Stomach (tissue), 9 donors: ENCODE data around the gene TRAFD1. TPM values are rescaled to one million over a fixed set of nuclear protein-coding genes. Genes with fewer than 3 reads are reported as not detected.

Experiments
- DNase-seq, 2 donors: peaks; one replicate each; pipeline versions ENCODE4 v3.0.0 to v3.0.0-alpha.2; 2013 to 2019
- H3K27ac ChIP-seq, 5 donors: fragments of 200-600 bp in 4 of 5; sonication (generic) in 4 of 5; one replicate each; pipeline ENCODE4 v1.5.1; 2013 to 2019; ENCODE audit warnings: mild to moderate bottlenecking in 1 of 5, moderate library complexity in 1 of 5
- H3K27me3 ChIP-seq, 3 donors: fragments of 200-600 bp; sonication (generic); one replicate each; pipeline ENCODE4 v1.5.1; 2017 to 2019; ENCODE audit warnings: mixed run types in 1 of 3
- H3K36me3 ChIP-seq, 4 donors: fragments of 200-600 bp; sonication (generic); 1 replicate in 3 of 4; 2 replicates in 1 of 4; pipeline ENCODE4 v1.5.1; 2016 to 2019
- H3K4me1 ChIP-seq, 4 donors: fragments of 200-600 bp; sonication (generic); one replicate each; pipeline ENCODE4 v1.5.1; 2016 to 2019
- H3K4me3 ChIP-seq, 4 donors: fragments of 200-600 bp; sonication (generic) in 3 of 4; one replicate each; pipeline ENCODE4 v1.5.1; 2016 to 2019; ENCODE audit warnings: mild to moderate bottlenecking in 1 of 4
- H3K9me3 ChIP-seq, 4 donors: fragments of 200-600 bp; sonication (generic); one replicate each; pipeline ENCODE4 v1.5.1; 2016 to 2019
- CTCF ChIP-seq, 7 experiments: fragments of 450-650 bp in 4 of 7; fragments of 200-600 bp in 3 of 7; sonication (generic) in 3 of 7; IDR thresholded peaks; one replicate each; pipeline ENCODE4 v1.5.1; 2016 to 2019; ENCODE audit warnings: antibody characterized with exemption in 7 of 7, control low read depth in 2 of 7, mild to moderate bottlenecking in 1 of 7
- EP300 ChIP-seq: sonication (generic); formaldehyde crosslinking; IDR thresholded peaks from one replicate; pipeline ENCODE4 v1.6.1; 2017; ENCODE audit warnings: antibody characterized with exemption
- POLR2A ChIP-seq, 4 donors: fragments of 450-650 bp; IDR thresholded peaks; one replicate each; pipeline ENCODE4 v1.6.1; 2016; ENCODE audit warnings: antibody characterized with exemption in 4 of 4, control low read depth in 2 of 4, mild to moderate bottlenecking in 1 of 4, moderate library complexity in 1 of 4
- POLR2AphosphoS5 ChIP-seq, 3 donors: sonication (generic); formaldehyde crosslinking; IDR thresholded peaks; one replicate each; pipeline ENCODE4 v1.6.1; 2016; ENCODE audit warnings: antibody characterized with exemption in 3 of 3
- WGBS, 5 donors: extraction: QIAGEN DNeasy Blood & Tissue Kit in 3 of 5; methylation state at CpG; one replicate each; pipeline versions ENCODE4 v1.1.5 to v1.1.7; 2013 to 2018; 5-methylcytosine and 5-hydroxymethylcytosine counted together
- intact Hi-C: fragments of 100-400 bp; cut with DNase I; formaldehyde crosslinking; loops from one replicate; pipeline ENCODE4 v1.15.1; 2023; ENCODE audit warnings: low total_unique reads
- polyA plus RNA-seq, 3 donors: library from polyadenylated mRNA; stranded (reverse); fragments of 200-250 nt; gene quantifications; one replicate each; pipeline ENCODE4 v1.2.3, GENCODE V29; 2013
- total RNA-seq, 5 donors: library from RNA; depleted of rRNA; stranded (reverse); fragments of >200 nt; gene quantifications; one replicate each; pipeline versions ENCODE4 v1.1.0 to v1.2.3, GENCODE V29; 2014 to 2016
- donor health status: healthy with polysubstance abuse.
- donor health status: Bipolar disorder and iron deficiency.
- donor health status: healthy.

The TRAFD1 gene
- total and polyA plus RNA-seq, 8 donors, result 11.3 to 49.0 (median 20.4) TPM

DNA sequence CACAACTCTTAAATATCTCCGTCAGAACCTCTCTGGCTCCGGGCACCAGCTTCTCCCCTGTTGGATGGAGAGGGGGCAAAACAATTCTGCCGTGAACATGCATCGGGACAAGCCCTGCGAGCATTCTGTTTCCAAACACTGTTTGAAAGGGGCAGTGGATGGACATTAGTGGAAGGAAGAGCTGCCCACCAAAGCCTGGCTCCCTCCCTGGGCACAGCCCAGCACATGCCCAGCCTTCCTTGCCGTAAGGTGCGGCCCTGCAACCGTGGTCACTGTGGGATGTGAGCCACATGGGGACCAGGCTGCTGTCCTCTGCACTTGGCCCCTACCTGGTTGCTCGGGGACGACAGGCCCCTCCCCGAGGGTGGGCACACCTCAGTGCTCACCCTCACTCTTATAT is 54.0 kb downstream of the TRAFD1 start:
- no peak for DNase-seq
- intact Hi-C loops, result no loop called here
- 90 to 97% (median 96%) methylated on average over 11 of the region's 11 CpGs for WGBS, 5 donors

GRCh38 chr12:112179916-112180315 is 54.6 kb downstream of the TRAFD1 start:
- Histone ChIP-seq H3K36me3 (peaks cover 52 to 98% (median 95%) of the 10 kb centered on the region in 4 donors), H3K4me1 (no peaks in the 10 kb centered on the region), H3K27ac (no peak overlapping the region), H3K4me3 (no peak overlapping the region), H3K27me3 (no peaks in the 10 kb centered on the region), H3K9me3 (no peaks in the 10 kb centered on the region)
- intact Hi-C loops, result no loop called here
- DNase-seq, result no peak
- 84 to 93% (median 91%) methylated on average over 2 of the region's 2 CpGs for WGBS, 5 donors
- TF ChIP-seq POLR2AphosphoS5 (IDR thresholded peaks at IDR 0.05) (no peak), EP300 (no peak), POLR2A (IDR thresholded peaks at IDR 0.05) (no peak), CTCF (IDR thresholded peaks at IDR 0.05) (no peak)

More for the DNA sequence above, 54.0 kb downstream of the TRAFD1 start:
- no peaks in the 10 kb centered on the region for H3K27me3 ChIP-seq
- no peak overlapping the region for H3K27ac ChIP-seq
- TF ChIP-seq POLR2A (IDR thresholded peaks at IDR 0.05), result no peak
- TF ChIP-seq POLR2AphosphoS5 (IDR thresholded peaks at IDR 0.05), result no peak
- no peak for TF ChIP-seq EP300
- H3K9me3 ChIP-seq, result no peaks in the 10 kb centered on the region
- H3K4me1 ChIP-seq, result no peaks in the 10 kb centered on the region
- no peak overlapping the region for H3K4me3 ChIP-seq
- peaks cover 52 to 98% (median 95%) of the 10 kb centered on the region in 4 donors for H3K36me3 ChIP-seq

- TF ChIP-seq POLR2A (IDR thresholded peaks at IDR 0.05), result no peak
- no peak for TF ChIP-seq CTCF (IDR thresholded peaks at IDR 0.05)
- TF ChIP-seq EP300, result no peak
- TF ChIP-seq POLR2AphosphoS5 (IDR thresholded peaks at IDR 0.05), result no peak
- no peaks in the 10 kb centered on the region for H3K27me3 ChIP-seq
- intact Hi-C loops, result no loop called here
- 86 to 93% (median 90%) methylated on average over 4 of the region's 4 CpGs for WGBS, 5 donors
- no peaks in the 10 kb centered on the region for H3K9me3 ChIP-seq
- H3K36me3 ChIP-seq, result peaks cover 50 to 98% (median 95%) of the 10 kb centered on the region in 4 donors
- H3K27ac ChIP-seq, result no peak overlapping the region
- no peak for DNase-seq
- H3K4me1 ChIP-seq, result no peaks in the 10 kb centered on the region
- H3K4me3 ChIP-seq, result no peak overlapping the region
Observed at GRCh38 chr12:112180422-112180821, 55.1 kb downstream of the TRAFD1 start.

DNA sequence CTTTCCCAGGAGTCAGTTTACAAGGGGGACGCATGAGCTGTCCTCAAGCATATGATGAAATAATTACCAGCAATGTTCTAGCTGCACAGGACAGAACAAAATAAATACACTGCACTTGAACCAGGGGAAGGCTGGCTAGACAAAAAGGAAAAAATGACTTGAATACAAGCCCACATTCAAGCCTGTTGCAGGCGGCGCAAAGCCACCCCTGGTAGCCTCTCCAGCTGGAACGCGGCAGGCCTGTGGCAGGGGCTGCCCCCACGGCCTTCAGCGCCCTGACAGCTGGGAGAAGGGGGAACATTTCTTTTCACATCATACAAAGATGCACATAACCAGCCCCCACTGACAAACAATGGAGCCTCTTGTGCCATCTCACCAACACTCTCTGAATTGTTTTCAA is 57.1 kb downstream of the TRAFD1 start:
- H3K36me3 ChIP-seq, result peaks cover 40 to 100% (median 95%) of the 10 kb centered on the region in 4 donors
- no peak overlapping the region for H3K27ac ChIP-seq
- no peak for TF ChIP-seq POLR2AphosphoS5 (IDR thresholded peaks at IDR 0.05)
- TF ChIP-seq CTCF (IDR thresholded peaks at IDR 0.05), result no peak
- no peak for TF ChIP-seq EP300
- no peak for TF ChIP-seq POLR2A (IDR thresholded peaks at IDR 0.05)
- H3K4me3 ChIP-seq, result no peak overlapping the region
- 80 to 89% (median 88%) methylated on average over 7 of the region's 7 CpGs for WGBS, 5 donors
- no peaks in the 10 kb centered on the region for H3K4me1 ChIP-seq
- intact Hi-C loops, result no loop called here
- H3K27me3 ChIP-seq, result no peaks in the 10 kb centered on the region
- peak in 1 of 2 donors; percentile 55 for DNase-seq
- no peaks in the 10 kb centered on the region for H3K9me3 ChIP-seq
